Gastrocnemius medialis (tissue), 4 donors: ENCODE data around the gene STUB1.

Experiments
- POLR2A ChIP-seq, 2 donors: fragments of 450-650 bp; IDR thresholded peaks; one replicate each; pipeline ENCODE4 v1.6.1; 2017; ENCODE audit warnings: antibody characterized with exemption in 2 of 2, mild to moderate bottlenecking in 2 of 2, moderate library complexity in 2 of 2
- TF ChIP-seq, protein P1 (sequence below), 5 experiments: fragments of 450-650 bp in 3 of 5; fragments of 200-600 bp in 2 of 5; sonication (generic) in 2 of 5; IDR thresholded peaks in 4 of 5; conservative IDR thresholded peaks in 1 of 5; 1 replicate in 4 of 5; 2 replicates in 1 of 5; pipeline ENCODE4 v1.5.1; 2016 to 2019; ENCODE audit warnings: antibody characterized with exemption in 5 of 5, mild to moderate bottlenecking in 3 of 5, moderate library complexity in 3 of 5

DNA sequence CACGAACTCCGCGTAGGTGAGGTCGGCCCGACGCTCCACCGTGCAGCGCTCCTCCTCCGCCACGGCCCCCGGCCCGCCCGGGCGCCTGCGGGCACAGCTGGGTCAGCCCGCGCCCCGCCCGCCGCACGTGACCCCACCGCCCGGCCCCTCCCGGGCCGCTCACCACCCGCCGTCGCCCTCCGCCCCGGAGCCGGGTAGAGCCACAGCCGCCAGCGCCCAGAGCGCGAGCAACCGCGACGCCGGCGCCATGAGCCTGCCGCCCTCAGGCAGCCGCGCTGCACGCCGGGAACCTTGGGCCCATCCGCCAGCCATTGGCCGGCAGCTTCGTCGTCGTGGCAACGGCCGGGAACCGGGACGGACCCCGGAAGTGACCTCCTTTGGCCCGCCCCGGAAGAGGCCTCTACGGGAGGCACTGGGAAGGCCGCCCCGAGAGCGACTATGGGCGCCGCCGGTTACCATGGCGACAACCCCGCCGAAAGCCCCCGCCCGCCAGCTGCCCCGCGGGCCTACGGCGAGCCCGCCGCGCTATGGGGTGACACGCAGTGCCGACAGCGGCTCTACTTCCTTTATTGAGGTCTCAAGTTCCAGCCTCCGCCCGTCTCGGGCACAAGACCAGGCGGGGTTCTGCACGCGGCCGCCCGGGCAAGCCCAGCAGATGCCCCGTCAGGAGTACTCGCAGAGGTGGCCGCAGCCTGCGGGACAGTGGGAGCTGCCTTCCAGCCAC is 4.0 kb downstream of the STUB1 start, which contains the start of gene JMJD8:
- TF ChIP-seq, protein P1, sequence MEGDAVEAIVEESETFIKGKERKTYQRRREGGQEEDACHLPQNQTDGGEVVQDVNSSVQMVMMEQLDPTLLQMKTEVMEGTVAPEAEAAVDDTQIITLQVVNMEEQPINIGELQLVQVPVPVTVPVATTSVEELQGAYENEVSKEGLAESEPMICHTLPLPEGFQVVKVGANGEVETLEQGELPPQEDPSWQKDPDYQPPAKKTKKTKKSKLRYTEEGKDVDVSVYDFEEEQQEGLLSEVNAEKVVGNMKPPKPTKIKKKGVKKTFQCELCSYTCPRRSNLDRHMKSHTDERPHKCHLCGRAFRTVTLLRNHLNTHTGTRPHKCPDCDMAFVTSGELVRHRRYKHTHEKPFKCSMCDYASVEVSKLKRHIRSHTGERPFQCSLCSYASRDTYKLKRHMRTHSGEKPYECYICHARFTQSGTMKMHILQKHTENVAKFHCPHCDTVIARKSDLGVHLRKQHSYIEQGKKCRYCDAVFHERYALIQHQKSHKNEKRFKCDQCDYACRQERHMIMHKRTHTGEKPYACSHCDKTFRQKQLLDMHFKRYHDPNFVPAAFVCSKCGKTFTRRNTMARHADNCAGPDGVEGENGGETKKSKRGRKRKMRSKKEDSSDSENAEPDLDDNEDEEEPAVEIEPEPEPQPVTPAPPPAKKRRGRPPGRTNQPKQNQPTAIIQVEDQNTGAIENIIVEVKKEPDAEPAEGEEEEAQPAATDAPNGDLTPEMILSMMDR (IDR thresholded peaks at IDR 0.05 in 4 of 5, conservative IDR thresholded peaks at IDR 0.05 in 1 of 5): no peak
- peak; percentile 53 to 60 for TF ChIP-seq POLR2A (IDR thresholded peaks at IDR 0.05)
